Measurements from ENCODE around the gene CDK5R2.

DNA sequence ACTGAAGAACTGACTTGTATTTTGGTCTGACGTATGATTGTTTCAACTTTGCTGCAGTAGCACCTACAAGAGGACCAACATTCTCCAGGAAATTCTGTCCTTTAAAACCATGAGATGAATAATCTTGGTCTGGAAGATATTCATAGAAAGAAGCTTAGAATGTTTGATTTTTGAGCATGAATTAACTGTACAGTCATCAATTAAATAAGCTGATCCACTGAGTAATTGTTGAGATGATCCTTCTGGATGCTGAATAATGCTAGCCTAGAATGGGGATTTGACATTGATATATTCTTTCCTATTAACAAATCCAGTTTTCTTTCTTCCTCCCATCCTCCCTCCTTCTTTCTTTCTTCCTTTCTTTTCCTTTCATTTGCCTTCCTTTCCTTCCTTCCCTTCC is 39.0 kb upstream of the CDK5R2 start:
- TF ChIP-seq, protein P1, sequence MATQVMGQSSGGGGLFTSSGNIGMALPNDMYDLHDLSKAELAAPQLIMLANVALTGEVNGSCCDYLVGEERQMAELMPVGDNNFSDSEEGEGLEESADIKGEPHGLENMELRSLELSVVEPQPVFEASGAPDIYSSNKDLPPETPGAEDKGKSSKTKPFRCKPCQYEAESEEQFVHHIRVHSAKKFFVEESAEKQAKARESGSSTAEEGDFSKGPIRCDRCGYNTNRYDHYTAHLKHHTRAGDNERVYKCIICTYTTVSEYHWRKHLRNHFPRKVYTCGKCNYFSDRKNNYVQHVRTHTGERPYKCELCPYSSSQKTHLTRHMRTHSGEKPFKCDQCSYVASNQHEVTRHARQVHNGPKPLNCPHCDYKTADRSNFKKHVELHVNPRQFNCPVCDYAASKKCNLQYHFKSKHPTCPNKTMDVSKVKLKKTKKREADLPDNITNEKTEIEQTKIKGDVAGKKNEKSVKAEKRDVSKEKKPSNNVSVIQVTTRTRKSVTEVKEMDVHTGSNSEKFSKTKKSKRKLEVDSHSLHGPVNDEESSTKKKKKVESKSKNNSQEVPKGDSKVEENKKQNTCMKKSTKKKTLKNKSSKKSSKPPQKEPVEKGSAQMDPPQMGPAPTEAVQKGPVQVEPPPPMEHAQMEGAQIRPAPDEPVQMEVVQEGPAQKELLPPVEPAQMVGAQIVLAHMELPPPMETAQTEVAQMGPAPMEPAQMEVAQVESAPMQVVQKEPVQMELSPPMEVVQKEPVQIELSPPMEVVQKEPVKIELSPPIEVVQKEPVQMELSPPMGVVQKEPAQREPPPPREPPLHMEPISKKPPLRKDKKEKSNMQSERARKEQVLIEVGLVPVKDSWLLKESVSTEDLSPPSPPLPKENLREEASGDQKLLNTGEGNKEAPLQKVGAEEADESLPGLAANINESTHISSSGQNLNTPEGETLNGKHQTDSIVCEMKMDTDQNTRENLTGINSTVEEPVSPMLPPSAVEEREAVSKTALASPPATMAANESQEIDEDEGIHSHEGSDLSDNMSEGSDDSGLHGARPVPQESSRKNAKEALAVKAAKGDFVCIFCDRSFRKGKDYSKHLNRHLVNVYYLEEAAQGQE (IDR thresholded peaks at IDR 0.05; ENCODE audit: borderline replicate concordance): no peak
- TF ChIP-seq EZH2 (IDR thresholded peaks at IDR 0.05; ENCODE audit: borderline replicate concordance, insufficient read depth, low read length, poor library complexity, severe bottlenecking) (no peak), POLR2AphosphoS5 (IDR thresholded peaks at IDR 0.05) (no peak), SMC3 (conservative IDR thresholded peaks at IDR 0.05; ENCODE audit: poor library complexity) (no peak)
- TF ChIP-seq, protein P2, sequence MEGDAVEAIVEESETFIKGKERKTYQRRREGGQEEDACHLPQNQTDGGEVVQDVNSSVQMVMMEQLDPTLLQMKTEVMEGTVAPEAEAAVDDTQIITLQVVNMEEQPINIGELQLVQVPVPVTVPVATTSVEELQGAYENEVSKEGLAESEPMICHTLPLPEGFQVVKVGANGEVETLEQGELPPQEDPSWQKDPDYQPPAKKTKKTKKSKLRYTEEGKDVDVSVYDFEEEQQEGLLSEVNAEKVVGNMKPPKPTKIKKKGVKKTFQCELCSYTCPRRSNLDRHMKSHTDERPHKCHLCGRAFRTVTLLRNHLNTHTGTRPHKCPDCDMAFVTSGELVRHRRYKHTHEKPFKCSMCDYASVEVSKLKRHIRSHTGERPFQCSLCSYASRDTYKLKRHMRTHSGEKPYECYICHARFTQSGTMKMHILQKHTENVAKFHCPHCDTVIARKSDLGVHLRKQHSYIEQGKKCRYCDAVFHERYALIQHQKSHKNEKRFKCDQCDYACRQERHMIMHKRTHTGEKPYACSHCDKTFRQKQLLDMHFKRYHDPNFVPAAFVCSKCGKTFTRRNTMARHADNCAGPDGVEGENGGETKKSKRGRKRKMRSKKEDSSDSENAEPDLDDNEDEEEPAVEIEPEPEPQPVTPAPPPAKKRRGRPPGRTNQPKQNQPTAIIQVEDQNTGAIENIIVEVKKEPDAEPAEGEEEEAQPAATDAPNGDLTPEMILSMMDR (IDR thresholded peaks at IDR 0.05; ENCODE audit: poor library complexity, severe bottlenecking): no peak

Measured in neural cell (in vitro differentiated cells).